ENCODE data around the gene C6orf132.

DNA sequence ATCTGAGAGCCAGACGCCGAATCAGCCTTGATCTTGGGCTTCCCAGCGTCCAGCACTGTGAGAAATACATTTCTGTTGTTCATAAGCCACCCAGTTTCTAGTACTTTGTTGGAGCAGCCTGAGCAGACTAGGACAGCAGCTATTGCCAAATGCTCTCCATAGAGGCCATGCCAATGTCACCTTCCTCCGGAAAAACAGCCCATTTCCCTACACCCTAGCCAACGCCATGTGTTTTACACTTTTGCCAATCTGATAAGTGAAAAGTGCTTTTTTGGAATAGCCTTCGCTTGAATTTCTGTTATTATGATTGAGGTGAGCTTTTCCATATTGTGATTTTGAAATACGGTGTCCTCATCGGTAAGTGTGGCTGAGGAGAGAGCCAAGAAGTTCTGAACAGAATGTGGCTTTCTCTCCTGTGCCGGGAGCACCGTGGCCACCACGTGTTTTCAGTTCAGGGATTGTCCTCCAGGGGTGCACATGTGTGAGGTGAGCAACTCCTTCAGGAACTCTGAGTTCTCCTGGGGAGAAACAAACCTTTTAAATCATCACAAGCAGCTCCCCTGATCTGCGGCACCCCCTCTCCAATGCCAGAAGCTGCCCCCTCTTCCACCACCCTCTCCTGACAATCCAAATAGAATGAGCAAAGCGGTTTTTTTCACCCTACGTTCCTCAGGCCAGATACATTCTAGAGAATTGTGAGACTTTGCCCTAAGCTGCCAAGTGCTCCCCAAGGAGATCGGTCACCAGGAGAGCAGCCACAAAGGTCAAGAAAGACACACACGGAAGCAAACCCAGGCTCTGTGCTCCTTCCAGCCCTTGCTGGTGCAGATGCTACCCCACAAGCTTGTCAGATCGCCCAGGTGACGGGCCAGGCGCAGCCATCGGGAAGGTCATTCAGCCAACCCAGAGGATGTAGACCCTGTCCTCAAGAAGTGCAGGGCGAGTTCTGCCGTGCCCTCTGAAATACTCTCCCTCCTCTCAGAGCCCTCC lies 56.1 kb downstream of the C6orf132 start:
- TF ChIP-seq CTCF (IDR thresholded peaks at IDR 0.05; ENCODE audit: low read length) (no peak), EZH2 (optimal IDR thresholded peaks at IDR 0.05; ENCODE audit: low read depth, low read length) (no peak), EZH2phosphoT487 (IDR thresholded peaks at IDR 0.05; ENCODE audit: low read length) (no peak)

All from MM.1S (cell line).